ENCODE data around the gene QPRT.
A peak's percentile ranks its signal among the peaks of the same experiment; 100 is the strongest.
"Not testable (repeated sequence)": the region's sequence is repeated elsewhere in the genome, so short reads cannot be mapped to it uniquely, and the experiment has no call there.

The QPRT gene

GRCh38 chr16:29708917-29709600 is 30.1 kb downstream of the QPRT start:
- no peak overlapping the region for H3K4me3 Mint-ChIP-seq

GRCh38 chr16:29709657-29710056 is 30.7 kb downstream of the QPRT start:
- not testable (repeated sequence) for H3K9me3 Mint-ChIP-seq; H3K36me3 Mint-ChIP-seq; H3K27me3 Mint-ChIP-seq; H3K27ac Mint-ChIP-seq; DNase-seq (ENCODE audit: low spot score in 2 of 2); H3K4me3 Mint-ChIP-seq; ATAC-seq (ENCODE audit: low read depth)
- H3K4me1 Mint-ChIP-seq = peaks cover 14% of the 10 kb centered on the region

More at GRCh38 chr16:29708917-29709600, 30.1 kb downstream of the QPRT start:
- Mint-ChIP-seq H3K9me3 (no peaks in the 10 kb centered on the region), H3K4me1 (peaks cover 14% of the 10 kb centered on the region), H3K36me3 (no peaks in the 10 kb centered on the region), H3K27ac (no peak overlapping the region), H3K27me3 (peaks cover 3% of the 10 kb centered on the region)
- DNase-seq (ENCODE audit: low spot score in 2 of 2) (no peak), ATAC-seq (ENCODE audit: low read depth) (no peak)

GRCh38 chr16:29710227-29711219 is 31.5 kb downstream of the QPRT start:
- H3K36me3 Mint-ChIP-seq = no peaks in the 10 kb centered on the region
- H3K9me3 Mint-ChIP-seq = no peaks in the 10 kb centered on the region
- peak overlapping the region; percentile 34 for H3K4me3 Mint-ChIP-seq
- peaks cover 14% of the 10 kb centered on the region for H3K4me1 Mint-ChIP-seq
- H3K27me3 Mint-ChIP-seq = peaks cover 3% of the 10 kb centered on the region
- ATAC-seq (ENCODE audit: low read depth) = peak; percentile 99
- H3K27ac Mint-ChIP-seq = no peak overlapping the region
- DNase-seq (ENCODE audit: low spot score in 2 of 2) = peak in 1 of 2 donors; percentile 60

- Mint-ChIP-seq H3K4me3 (no peak overlapping the region), H3K27me3 (peaks cover 3% of the 10 kb centered on the region), H3K27ac (no peak overlapping the region), H3K36me3 (no peaks in the 10 kb centered on the region), H3K4me1 (peaks cover 14% of the 10 kb centered on the region), H3K9me3 (no peaks in the 10 kb centered on the region)
- ATAC-seq (ENCODE audit: low read depth) (no peak), DNase-seq (ENCODE audit: low spot score in 2 of 2) (no peak)
These were observed 33.8 kb downstream of the QPRT start for GRCh38 chr16:29712809-29713208.

GRCh38 chr16:29714396-29714795 is 35.4 kb downstream of the QPRT start:
- Mint-ChIP-seq H3K4me3 (no peak overlapping the region), H3K36me3 (no peaks in the 10 kb centered on the region), H3K4me1 (peaks cover 13% of the 10 kb centered on the region), H3K27ac (no peak overlapping the region), H3K27me3 (peaks cover 1% of the 10 kb centered on the region), H3K9me3 (no peaks in the 10 kb centered on the region)
- ATAC-seq (ENCODE audit: low read depth) (no peak), DNase-seq (ENCODE audit: low spot score in 2 of 2) (no peak)

GRCh38 chr16:29714972-29715371 is 36.0 kb downstream of the QPRT start:
- Mint-ChIP-seq H3K4me1 (peaks cover 9% of the 10 kb centered on the region), H3K9me3 (no peaks in the 10 kb centered on the region), H3K4me3 (no peak overlapping the region), H3K27me3 (peaks cover 1% of the 10 kb centered on the region), H3K27ac (no peak overlapping the region), H3K36me3 (no peaks in the 10 kb centered on the region)
- no peak for ATAC-seq (ENCODE audit: low read depth)
- DNase-seq (ENCODE audit: low spot score in 2 of 2) = no peak

- no peaks in the 10 kb centered on the region for H3K36me3 Mint-ChIP-seq
- no peak for ATAC-seq (ENCODE audit: low read depth)
- H3K4me3 Mint-ChIP-seq = no peak overlapping the region
- DNase-seq (ENCODE audit: low spot score in 2 of 2) = no peak
- H3K4me1 Mint-ChIP-seq = peaks cover 10% of the 10 kb centered on the region
- no peaks in the 10 kb centered on the region for H3K27me3 Mint-ChIP-seq
- no peaks in the 10 kb centered on the region for H3K9me3 Mint-ChIP-seq
- H3K27ac Mint-ChIP-seq = no peak overlapping the region
These were observed 38.1 kb downstream of the QPRT start for GRCh38 chr16:29717113-29717512.

- Mint-ChIP-seq H3K27me3 (no peaks in the 10 kb centered on the region), H3K9me3 (no peaks in the 10 kb centered on the region), H3K36me3 (no peaks in the 10 kb centered on the region), H3K27ac (no peak overlapping the region), H3K4me3 (no peak overlapping the region), H3K4me1 (peaks cover 10% of the 10 kb centered on the region)
- DNase-seq (ENCODE audit: low spot score in 2 of 2) (no peak), ATAC-seq (ENCODE audit: low read depth) (no peak)
These were observed 40.1 kb downstream of the QPRT start for GRCh38 chr16:29719063-29719462.

- Mint-ChIP-seq H3K36me3 (no peaks in the 10 kb centered on the region), H3K4me1 (peaks cover 10% of the 10 kb centered on the region), H3K27me3 (no peaks in the 10 kb centered on the region), H3K27ac (no peak overlapping the region), H3K4me3 (peak overlapping the region; percentile 27), H3K9me3 (no peaks in the 10 kb centered on the region)
- no peak for ATAC-seq (ENCODE audit: low read depth)
- DNase-seq (ENCODE audit: low spot score in 2 of 2) = no peak
These were observed 41.7 kb downstream of the QPRT start for GRCh38 chr16:29720703-29721102.

GRCh38 chr16:29721167-29721879 is 42.3 kb downstream of the QPRT start:
- ATAC-seq (ENCODE audit: low read depth) = peak; percentile 76
- H3K4me3 Mint-ChIP-seq = peak overlapping the region; percentile 71
- peak overlapping the region; percentile 45 for H3K27ac Mint-ChIP-seq

GRCh38 chr16:29726845-29727377 is 47.9 kb downstream of the QPRT start:
- H3K27ac Mint-ChIP-seq = no peak overlapping the region
- peaks cover 13% of the 10 kb centered on the region for H3K4me1 Mint-ChIP-seq
- no peak overlapping the region for H3K4me3 Mint-ChIP-seq
- no peaks in the 10 kb centered on the region for H3K9me3 Mint-ChIP-seq
- no peaks in the 10 kb centered on the region for H3K36me3 Mint-ChIP-seq
- DNase-seq (ENCODE audit: low spot score in 2 of 2) = no peak
- no peak for ATAC-seq (ENCODE audit: low read depth)
- H3K27me3 Mint-ChIP-seq = no peaks in the 10 kb centered on the region

More at GRCh38 chr16:29721167-29721879, 42.3 kb downstream of the QPRT start:
- H3K36me3 Mint-ChIP-seq, H3K27me3 Mint-ChIP-seq, H3K9me3 Mint-ChIP-seq: not testable (repeated sequence)
- H3K4me1 Mint-ChIP-seq = peaks cover 10% of the 10 kb centered on the region
- peak in 1 of 2 donors; percentile 38 for DNase-seq (ENCODE audit: low spot score in 2 of 2)

- Mint-ChIP-seq H3K9me3 (peaks cover 2% of the 10 kb centered on the region), H3K36me3 (peaks cover 2% of the 10 kb centered on the region), H3K27ac (no peak overlapping the region), H3K4me1 (peaks cover 15% of the 10 kb centered on the region), H3K4me3 (no peak overlapping the region), H3K27me3 (no peaks in the 10 kb centered on the region)
- ATAC-seq (ENCODE audit: low read depth) = no peak
- DNase-seq (ENCODE audit: low spot score in 2 of 2) = no peak
These were observed 48.5 kb downstream of the QPRT start for GRCh38 chr16:29727452-29727851.

GRCh38 chr16:29729116-29729521 is 50.1 kb downstream of the QPRT start:
- Mint-ChIP-seq H3K36me3 (peaks cover 4% of the 10 kb centered on the region), H3K27ac (no peak overlapping the region), H3K4me1 (peaks cover 15% of the 10 kb centered on the region), H3K27me3 (no peaks in the 10 kb centered on the region), H3K9me3 (peaks cover 2% of the 10 kb centered on the region), H3K4me3 (no peak overlapping the region)
- DNase-seq (ENCODE audit: low spot score in 2 of 2) = no peak
- ATAC-seq (ENCODE audit: low read depth) = peak; percentile 32
